HK-2 (cell line): ENCODE measurements around the gene CDH22.

Experiments used
- DNase-seq: peaks from one replicate; pipeline ENCODE4 v3.0.0-alpha.2; 2018; ENCODE audit not compliant: unreplicated experiment

CDH22 gene

DNA sequence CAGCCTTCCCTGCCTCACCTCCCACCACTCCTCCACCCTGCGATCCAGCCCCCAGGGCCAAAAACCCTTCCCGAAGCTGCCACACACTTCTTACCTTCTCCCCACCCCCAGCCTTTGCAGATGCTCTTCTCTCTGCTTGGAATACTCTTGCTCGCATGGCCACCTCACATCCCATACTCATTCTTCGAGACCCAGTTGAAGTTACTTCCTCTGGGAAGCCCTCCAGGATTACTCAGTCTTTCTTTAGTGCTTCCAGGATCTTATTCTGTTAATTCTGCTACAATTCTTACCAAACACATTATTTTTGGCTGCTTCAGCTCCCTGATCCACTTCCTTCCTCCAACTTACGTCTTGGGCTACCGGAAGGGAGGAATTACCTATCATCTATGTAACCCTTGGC, 135.8 kb downstream of the CDH22 start:
- DNase-seq = no peak

DNA sequence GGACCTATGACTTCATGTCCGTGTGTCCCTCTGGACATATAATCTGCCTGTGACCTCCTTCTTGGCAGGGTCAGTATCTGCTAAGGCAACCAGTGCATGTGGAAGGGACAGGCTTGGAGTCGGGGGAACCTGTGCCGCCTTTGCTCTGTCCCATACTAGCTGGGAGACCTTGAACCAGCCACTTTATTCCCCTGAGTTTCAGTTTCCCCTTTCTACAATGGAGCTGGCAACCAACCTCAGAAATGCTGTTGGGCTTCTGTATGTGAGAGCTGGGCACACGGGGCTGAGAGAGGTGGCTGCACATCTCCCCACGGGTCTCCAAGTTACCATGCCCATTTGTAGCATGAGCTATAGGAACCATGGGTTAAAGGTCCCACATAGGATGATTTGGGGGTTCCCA, 136.4 kb downstream of the CDH22 start:
- no peak for DNase-seq

DNA sequence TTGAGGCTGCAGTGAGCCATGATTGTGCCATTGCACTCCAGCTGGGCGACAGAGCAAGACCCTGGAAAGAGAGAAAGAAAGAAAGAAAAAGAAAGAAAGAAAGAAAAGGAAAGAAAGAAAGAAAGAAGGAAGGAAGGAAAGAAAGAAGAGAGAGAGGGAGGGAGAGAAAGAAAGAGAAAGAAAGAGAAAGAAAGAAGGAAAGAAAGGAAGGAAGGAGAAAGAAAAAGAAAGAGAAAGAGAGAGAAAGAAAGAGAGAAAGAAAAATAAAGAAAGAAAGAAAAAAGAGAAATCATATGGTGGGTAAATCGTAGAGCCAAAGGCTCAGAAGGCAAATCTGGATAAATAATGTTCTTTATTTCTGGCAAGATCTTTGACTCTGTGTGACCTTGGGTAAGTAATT, 136.8 kb downstream of the CDH22 start:
- no peak for DNase-seq

DNA sequence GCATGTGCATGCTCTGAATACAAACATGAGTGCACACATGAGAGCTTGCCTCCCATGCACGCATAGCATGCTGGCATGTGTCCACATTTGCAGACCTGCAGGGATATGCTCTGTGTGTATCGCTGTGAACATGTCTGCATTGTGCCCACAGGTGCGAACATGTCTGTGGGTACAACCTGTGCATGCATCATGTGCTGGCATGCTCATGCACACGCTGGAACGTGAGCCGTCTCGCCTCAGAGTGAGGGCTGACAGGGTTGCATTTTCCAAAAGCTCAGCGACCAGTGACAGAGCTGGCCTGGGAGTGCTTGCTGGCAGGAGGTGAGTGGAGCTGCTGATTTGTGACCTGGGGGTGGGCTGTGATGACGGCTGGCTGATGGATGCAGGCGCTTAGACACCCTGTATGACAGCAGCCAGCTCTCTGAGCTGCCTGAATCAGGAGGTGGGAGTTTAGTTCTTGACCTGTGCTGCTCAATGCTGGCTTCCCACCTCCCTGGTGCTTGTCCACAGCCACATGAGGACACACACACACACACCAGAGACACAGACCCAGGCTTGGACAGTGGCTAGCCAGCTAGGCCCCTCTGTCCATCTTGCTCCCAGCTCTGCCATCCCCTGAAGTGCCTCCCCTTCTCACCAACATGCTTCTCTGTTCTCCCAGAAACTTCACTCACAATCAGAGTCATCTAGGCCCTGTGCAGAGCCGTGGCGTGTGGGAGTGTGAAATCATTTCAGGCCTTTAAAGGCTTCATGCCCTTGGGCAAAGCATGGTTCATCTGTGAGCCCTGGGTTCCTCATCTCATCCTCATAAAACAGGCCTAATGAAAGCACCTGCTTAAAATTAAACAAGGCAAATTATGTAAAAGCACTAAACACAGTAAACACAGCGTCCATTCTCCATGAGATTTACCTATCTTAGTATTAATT, 138.8 kb downstream of the CDH22 start:
- DNase-seq = no peak

DNA sequence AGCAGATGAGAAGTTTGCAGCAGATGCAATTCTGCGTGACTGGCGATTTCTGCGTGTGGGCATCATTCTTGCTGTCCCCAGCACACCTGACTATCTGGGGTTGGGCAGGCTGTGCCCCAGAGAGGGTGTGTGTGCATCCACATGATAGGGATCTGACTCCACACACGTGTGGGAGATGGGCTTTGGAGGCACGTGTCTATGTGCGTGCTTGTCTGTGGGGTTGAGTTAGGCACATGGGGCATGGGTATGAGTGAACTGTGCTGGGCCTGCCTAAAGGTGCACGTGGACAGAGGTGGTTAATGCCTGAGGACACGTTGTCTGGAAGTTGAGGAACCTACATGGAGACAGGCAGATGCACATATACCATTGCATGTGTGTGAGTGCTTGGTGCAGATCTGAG, 139.9 kb downstream of the CDH22 start:
- no peak for DNase-seq

DNA sequence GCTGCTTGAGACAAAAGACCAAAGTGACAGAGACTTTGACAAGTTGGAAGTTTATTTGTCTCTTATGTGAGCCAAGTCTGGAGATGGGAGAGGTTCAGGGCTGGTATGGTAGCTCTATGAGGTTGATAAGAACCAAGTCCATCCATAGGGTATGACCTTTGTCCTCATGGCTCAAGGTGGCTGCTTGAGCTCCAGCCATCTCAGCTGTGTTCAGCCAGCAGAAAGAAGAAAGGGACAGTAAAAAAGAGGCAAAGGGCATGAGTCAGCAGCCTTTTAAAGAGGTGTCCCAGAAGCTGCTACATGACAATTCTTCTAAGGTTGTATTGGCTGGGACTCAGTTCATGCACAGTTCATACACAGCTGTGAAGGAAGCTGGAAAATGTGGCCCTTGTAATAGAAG, 141.2 kb downstream of the CDH22 start:
- no peak for DNase-seq

DNA sequence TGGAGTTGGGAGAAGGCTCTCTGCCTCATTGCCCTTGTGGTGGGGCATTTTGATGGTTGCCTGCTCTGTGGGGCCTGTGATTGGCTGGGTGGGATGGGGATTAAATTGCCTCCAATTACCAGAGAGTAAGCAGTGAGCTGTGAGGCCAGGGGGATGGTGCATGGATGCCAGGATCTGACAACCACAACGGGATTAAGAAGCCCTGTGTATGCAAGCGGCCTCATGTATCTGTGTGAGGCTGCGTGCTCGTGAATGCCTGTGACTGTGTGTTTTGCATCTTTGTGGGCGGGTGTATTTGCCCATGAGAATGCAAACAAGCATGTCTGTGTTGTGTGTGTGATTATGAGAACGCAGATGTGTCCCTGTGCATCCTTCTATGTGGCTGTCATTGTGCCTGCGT, 144.0 kb downstream of the CDH22 start:
- no peak for DNase-seq

DNA sequence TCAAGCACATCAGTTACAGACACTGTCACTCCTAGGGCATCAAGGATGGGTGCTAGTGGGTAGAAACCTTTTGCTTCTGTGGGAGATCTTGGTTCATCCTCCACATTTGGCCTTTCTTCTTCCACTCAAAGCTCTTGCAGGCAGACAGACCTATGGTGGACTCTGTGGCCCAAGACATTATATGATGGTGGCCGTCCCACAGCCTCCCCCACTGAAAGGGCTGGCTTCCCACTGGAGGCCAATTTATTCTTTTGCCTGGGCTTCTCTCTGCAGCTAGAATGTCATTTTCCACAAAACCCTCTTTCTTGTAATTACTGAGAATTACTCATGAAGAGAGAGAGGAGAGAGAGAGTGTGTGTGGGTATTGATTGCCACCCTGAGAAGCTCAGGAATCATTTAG, 146.4 kb downstream of the CDH22 start:
- no peak for DNase-seq

DNA sequence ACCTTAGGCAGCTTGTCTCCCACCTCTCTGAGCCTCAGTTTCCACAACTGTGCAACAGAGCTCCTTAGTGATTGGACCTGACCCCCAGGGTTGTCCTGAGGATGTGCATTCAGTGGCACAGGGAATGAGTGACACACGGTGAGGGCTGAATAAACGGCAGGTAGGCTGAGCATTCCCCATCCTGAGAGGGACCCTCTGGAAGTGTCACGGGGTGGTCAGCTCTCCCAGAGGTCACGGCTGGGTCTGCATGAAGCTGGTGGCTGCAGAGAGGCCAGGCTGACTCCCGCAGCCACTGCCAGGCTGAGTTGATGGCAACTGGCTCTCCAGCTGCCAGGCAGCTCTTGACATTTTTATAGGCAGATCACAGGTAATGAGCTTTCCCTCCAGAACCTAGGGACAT, 147.6 kb downstream of the CDH22 start:
- no peak for DNase-seq

DNA sequence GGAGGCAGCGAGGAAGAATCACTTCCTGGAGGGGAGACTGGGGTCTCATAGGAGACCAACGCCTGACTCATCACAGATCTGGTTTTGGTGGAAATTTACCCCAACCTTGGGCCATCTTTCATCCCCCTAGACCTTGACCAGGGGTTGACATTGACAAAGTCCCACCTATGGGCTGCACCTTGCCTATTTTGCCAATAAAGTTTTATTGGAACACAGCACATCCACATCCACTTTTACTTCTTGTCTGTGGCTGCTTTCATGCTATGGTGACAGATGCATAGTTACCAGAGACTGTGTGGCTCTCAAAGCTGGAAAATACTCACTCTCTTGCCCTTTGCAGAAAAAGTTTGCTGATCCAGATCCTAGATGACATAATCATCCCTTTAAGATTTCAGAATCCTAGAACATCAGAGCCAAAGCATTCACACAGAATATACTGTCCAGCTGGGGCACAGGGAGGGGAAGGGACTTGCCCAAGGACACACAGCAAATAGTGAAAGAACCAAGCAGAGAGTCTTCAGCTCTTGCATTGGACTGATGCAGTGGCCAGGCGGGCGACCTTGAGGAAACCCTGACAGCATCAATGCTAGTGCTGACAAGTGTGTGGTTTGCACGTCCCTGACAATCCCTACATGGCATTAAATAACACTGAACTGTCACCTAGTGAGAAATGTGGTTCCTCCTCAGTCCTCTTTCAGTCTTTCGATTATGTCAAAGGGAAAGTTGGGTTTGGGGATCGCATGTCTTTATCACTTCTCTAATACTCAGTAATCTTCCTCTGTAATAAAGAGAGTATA, 149.0 kb downstream of the CDH22 start:
- no peak for DNase-seq

DNA sequence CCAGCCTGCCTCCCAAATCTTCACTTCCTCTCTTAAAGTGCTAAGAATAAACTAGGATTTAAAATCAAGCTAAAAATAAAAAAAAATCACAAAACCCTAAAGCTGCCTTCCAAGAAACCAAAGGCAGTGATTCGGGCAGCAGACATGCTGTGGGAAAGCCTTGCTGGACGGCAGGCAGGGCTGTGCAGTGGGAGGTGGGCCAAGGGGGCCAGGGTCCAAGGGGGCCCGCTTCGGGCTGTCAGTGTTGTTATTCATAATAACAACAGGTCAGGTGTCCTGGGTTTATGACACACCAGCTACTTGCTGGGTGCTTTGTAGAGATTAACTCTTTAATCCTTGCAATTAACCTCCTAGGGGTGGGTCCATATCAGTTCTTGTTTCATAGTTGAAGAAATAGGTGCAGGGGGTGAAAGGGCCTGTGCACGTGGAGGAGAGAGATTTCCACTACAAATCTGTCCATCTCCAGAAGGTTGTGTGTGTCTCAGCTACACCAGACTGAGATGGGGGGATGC, 149.8 kb downstream of the CDH22 start:
- DNase-seq = no peak

DNA sequence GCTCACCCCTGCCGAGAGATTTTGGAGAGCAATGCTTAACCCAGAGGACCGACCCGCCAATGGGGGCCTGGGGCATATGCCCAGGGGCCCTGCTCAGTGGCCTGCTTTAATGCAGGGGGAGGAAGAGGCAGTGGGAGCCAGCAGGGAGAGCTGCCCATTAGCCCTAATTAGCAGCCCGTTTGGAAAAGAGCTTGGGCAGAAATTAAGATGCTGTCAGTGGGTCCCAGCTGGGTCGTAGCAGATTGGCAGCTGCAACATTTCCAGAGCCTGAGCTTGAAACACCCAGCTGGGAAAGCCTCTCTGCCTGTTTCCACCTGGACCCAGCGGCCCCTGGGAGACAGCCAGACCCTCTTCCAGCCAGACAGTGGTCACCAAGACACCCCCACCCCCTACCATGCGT, 150.7 kb downstream of the CDH22 start:
- DNase-seq = no peak

DNA sequence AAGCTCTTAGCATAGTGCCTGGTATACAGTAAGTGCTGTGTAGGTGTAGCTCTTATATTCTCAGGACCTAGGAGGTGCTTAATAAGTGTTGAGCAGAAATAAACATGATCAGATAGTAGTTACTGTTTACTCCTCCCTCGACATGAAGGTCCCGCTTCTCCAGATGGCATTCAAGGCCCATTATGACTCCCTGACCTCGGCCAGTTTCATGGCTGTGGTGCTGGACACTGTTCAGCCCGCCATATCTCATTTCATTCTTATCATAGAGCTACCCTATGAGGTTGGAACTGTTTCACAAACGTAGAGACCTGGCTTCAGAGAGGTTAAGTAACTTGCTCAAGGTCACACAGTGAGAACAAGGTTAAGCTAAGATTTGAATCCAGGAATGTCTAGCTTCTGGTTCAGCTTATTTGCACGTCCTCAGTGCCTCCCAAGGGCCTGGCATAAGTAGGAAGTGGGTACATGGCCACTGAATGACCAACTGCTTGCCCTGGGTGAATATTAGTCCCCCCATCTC, 151.2 kb downstream of the CDH22 start:
- DNase-seq = no peak

DNA sequence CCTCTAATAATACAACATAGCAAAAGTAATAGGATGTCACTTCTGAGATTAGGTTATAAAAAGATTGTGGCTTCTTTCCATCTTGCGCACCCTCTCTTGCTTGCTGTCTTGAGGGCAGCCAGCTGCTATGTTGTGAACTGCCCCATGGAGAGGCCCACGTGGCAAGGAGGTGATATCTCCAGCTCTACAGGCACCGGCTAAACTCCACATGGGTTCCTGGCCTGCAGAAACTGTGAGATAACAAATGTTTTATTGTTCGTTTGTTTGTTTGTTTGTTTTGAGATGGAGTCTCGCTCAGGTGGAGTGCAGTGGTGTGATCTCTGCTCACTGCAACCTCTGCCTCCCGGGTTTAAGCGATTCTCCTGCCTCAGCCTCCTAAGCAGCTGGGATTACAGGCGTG, 152.2 kb downstream of the CDH22 start:
- no peak for DNase-seq

DNA sequence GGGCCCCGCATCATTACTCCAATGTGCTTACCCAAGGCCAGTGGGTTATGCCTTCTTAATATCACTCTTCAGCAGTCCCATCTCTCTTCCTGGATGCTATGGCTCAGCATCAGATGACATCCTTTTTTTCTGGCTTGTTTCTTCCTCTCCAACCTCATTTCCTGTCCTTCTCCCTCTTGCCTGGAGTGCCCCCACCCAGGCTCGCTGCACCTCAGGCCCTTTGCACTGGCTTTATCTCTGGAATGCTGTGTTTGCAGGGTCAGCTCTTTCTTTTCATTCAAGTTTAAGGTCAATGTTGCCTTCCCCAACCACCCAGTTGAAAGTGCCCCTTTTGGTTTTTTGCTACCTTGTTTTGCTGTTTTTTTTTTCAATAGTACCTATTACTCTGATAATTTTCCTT, 153.5 kb downstream of the CDH22 start:
- DNase-seq = no peak

DNA sequence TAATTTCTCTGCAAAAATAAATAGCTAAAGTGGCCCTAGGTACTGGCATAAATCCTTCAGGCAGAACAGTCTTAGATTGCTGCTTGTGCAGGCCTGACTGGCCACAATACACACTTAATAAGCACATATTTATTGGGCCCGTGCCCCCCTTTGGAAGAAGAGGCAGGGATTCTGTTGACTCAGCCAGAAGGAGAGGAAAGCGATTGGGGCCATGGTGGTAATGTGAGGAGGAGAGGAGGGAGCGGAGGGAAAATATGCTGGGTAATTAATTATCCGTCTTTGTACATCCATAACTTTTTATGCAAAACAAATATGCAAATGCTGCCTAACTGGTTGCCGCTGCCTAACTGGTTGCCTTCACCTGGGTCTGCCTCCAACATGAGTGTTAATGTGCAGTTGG, 154.0 kb downstream of the CDH22 start:
- no peak for DNase-seq

DNA sequence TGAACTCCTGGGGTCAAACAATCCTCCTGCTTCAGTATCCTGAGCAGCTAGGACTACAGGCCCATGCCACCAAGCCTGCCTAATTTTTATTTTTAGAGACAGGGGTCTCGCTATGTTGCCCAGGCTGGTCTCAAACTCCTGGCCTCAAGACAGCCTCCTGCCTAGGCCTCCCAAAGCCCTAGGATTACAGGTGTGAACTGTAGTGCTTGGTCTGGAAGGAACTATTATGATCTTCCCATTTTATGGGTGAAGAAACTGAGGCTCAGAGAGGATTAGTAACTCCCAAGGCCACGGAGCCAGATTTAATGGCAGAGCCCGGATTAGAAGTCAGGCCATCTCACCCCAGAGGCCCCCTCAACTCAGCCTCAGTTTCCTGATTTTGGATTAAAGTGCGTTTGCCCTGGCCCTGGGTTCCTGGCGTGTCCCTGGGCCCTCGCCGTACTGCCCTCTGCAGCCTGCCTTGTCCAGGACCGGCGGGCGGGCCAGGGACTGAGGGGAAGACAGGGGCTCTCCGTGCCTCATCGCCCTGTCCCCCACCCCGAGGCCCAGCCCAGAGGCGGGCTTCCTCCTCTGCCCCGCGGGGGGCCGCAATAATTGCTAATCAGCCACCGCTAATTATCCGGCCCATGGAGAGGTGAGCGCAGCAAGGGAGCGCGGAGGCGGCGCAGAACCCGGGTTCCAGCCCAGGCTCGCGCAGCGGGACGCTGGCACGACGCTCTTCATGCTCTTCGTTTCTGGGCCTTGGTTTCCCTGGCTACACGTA, 155.3 kb downstream of the CDH22 start:
- DNase-seq = no peak

DNA sequence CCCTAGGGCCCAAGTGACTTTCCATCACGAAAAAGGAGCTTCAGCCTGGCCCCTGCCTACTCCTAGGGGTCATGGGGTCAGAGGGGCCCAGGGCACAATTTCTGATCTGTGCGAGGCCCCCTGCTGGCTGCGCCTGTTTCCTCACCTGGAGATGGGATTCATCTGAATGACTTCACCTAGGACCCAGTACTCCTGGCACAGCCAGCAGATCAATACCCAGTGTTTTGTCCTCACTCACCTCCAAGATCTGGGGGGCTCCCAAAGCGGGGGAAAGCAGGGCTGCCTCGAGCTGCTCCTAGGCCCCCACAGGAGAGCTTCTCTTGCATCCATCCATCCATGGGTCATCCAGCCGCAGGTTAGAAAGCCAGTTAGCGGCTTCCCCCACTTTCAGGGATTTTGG, 156.4 kb downstream of the CDH22 start:
- DNase-seq = no peak

DNA sequence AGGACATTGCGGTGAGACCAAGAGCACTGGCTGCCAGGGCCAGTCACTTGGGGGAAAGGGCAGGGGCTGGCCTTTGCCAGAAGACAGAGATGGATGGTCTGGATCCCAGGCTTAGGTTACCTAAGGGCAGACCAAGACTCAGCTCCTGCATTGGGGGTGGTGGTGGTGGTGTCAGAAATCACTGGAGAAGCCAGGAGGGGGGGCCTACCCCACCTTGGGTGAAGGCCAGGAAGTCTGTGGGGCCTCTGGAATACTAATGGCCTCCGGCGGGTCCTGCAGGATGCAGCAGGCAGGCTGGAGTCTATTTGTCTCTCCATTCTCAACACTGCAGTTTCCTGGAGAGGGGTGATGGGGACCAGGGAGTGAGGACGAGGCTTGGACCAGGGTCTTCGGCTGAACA, 157.4 kb downstream of the CDH22 start:
- DNase-seq = no peak

DNA sequence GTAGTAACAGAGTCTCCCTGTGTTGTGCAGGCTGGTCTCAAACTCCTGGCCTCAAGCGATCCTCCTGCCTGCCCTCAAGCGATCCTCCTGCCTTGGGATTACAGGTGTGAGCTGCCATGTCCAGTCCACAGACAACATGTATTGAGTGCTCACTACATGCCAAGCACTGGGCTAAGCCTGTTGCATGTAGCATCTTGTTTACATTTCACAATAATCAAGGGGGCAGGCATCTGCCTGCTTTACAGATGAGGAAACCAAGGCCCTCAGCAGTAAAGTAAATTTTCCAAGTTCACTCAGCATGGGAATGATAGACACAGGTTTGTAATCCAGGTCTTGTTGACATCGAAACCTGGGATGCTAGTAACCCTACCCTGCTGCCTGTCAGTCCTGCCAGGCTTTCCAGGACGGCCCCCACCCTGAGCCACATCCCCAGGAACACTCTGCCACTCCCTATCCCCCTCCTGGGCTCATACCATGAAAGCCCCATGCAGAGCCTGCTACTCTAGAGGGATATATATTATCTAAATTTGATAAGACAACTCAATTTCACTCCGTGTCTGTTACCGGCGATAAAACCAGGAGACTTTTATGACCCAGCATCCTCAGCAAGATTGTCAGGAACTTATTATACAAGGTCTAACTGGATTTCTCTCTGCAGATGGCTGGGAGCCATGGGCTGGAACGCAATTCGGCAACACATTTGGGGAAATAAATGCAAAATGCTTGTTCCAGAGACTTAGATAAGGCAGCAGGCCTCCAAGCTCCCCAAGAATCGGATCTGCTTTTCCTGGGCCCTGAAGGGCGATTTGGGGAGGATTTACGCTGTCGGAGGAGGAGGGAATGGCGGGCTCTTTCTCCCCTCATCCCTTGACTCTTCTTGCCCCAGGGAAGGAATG, 159.7 kb downstream of the CDH22 start:
- DNase-seq = no peak

DNA sequence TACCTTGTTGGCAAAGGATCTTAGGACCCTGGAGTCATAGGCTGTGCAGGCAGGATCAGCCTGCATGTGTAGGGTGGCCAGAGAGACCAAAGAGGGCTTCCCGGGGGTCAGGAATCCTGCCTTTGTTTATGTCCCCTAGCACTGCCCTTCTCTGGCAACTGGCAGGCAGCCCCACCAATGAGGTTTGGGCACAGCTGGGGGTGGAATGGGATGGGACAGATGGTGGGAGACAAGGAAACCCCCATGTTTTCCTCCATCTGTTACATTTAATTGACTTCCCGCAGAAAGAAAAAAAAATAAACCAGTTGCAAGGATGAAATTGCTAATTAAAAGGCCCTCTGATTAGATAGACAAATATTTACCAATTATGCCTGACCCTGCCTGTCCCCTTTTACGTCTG, 162.6 kb downstream of the CDH22 start:
- no peak for DNase-seq
